Suprapubic skin (tissue), 4 donors: Measurements from ENCODE around the gene FAM117B. TPM values are rescaled to one million over a fixed set of nuclear protein-coding genes. Genes with fewer than 3 reads are reported as not detected.

ENCODE experiments used
- DNase-seq, 2 donors: peaks; one replicate each; pipeline ENCODE4 v3.0.0-alpha.2; 2019; ENCODE audit warnings: low spot score in 2 of 2
- H3K27ac ChIP-seq: fragments of 200-600 bp; sonication (generic); one replicate; pipeline ENCODE4 v1.5.1; 2019
- H3K27me3 ChIP-seq: fragments of 200-600 bp; sonication (generic); one replicate; pipeline ENCODE4 v1.5.1; 2019
- H3K36me3 ChIP-seq: fragments of 200-600 bp; sonication (generic); one replicate; pipeline ENCODE4 v1.5.1; 2019
- H3K4me1 ChIP-seq: fragments of 200-600 bp; sonication (generic); one replicate; pipeline ENCODE4 v1.5.1; 2019
- H3K4me3 ChIP-seq: fragments of 200-600 bp; sonication (generic); one replicate; pipeline ENCODE4 v1.5.1; 2019; ENCODE audit warnings: mild to moderate bottlenecking
- H3K9me3 ChIP-seq: fragments of 200-600 bp; sonication (generic); one replicate; pipeline ENCODE4 v1.5.1; 2019
- CTCF ChIP-seq, 2 donors: fragments of 200-600 bp in 1 of 2; fragments of 450-650 bp in 1 of 2; sonication (generic) in 1 of 2; IDR thresholded peaks; one replicate each; pipeline ENCODE4 v1.5.1; 2016 to 2019; ENCODE audit warnings: antibody characterized with exemption in 2 of 2, mild to moderate bottlenecking in 1 of 2, moderate library complexity in 1 of 2
- EP300 ChIP-seq: sonication (generic); formaldehyde crosslinking; IDR thresholded peaks from one replicate; pipeline ENCODE4 v1.6.1; 2017; ENCODE audit warnings: antibody characterized with exemption
- POLR2A ChIP-seq, 2 donors: fragments of 450-650 bp; IDR thresholded peaks; one replicate each; pipeline ENCODE4 v1.6.1; 2017; ENCODE audit warnings: antibody characterized with exemption in 2 of 2, mild to moderate bottlenecking in 2 of 2, moderate library complexity in 2 of 2
- POLR2AphosphoS5 ChIP-seq, 3 donors: sonication (generic); formaldehyde crosslinking; IDR thresholded peaks; one replicate each; pipeline ENCODE4 v1.6.1; 2017; ENCODE audit warnings: antibody characterized with exemption in 3 of 3
- WGBS: methylation state at CpG from one replicate; pipeline ENCODE4 v1.1.5; 2018; 5-methylcytosine and 5-hydroxymethylcytosine counted together
- total RNA-seq, 4 donors: library from RNA; depleted of rRNA; stranded (reverse); fragments of >200 nt; gene quantifications; one replicate each; pipeline ENCODE4 v1.1.0, GENCODE V29; 2016

The FAM117B gene
- total RNA-seq, 4 donors from 2014 or later = 11.2 to 40.0 (median 17.7) TPM

DNA sequence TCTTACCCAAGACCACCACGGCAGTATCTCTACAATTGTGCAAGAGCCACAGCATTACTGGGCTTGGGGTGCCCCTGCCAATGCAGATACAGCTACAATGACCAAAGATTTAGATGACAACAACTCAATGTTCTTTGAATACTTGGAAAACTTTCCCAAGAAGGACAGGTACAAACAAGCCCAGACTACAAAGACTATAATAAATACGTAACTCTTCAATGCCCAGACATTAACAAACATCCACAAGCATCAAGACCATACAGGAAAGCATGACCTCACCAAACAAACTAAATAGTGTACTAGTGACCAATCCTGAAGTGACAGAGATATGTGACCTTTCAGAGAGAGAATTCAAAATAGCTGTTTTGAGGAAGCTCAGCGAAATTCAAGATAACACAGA lies 174.0 kb downstream of the FAM117B start:
- no peaks in the 10 kb centered on the region for H3K27me3 ChIP-seq
- no peak for DNase-seq
- TF ChIP-seq POLR2AphosphoS5 (IDR thresholded peaks at IDR 0.05) (no peak), CTCF (IDR thresholded peaks at IDR 0.05) (no peak), EP300 (no peak), POLR2A (IDR thresholded peaks at IDR 0.05) (no peak)
- H3K9me3 ChIP-seq = no peaks in the 10 kb centered on the region
- H3K4me3 ChIP-seq = no peak overlapping the region
- no peak overlapping the region for H3K27ac ChIP-seq
- WGBS = 79% methylated on average over 3 of the region's 3 CpGs
- no peaks in the 10 kb centered on the region for H3K4me1 ChIP-seq
- H3K36me3 ChIP-seq = no peaks in the 10 kb centered on the region

DNA sequence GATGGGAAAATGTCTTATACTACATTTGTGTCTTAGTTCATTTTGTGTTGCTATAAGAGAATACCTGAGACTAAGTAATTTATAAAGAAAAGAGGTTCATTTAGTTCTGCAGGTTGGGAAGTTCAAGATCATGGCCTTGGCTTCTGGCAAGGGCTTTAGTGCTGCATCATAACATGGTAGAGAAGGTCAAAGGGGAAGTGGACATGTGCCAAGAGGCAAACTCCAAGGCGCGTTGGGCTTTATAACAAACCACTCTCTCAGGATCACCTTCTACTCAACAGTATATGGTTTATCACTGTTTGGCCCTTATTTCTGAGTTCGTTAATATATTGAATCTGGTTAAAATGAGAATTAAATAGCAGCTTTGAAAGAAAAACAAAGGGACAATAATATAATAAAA lies 178.6 kb downstream of the FAM117B start:
- TF ChIP-seq POLR2A (IDR thresholded peaks at IDR 0.05) (no peak), CTCF (IDR thresholded peaks at IDR 0.05) (no peak), POLR2AphosphoS5 (IDR thresholded peaks at IDR 0.05) (no peak), EP300 (no peak)
- Histone ChIP-seq H3K9me3 (no peaks in the 10 kb centered on the region), H3K4me3 (no peak overlapping the region), H3K36me3 (no peaks in the 10 kb centered on the region), H3K4me1 (peaks cover 8% of the 10 kb centered on the region), H3K27ac (no peak overlapping the region), H3K27me3 (no peaks in the 10 kb centered on the region)
- no peak for DNase-seq
- WGBS = 92% methylated on average over 3 of the region's 3 CpGs

DNA sequence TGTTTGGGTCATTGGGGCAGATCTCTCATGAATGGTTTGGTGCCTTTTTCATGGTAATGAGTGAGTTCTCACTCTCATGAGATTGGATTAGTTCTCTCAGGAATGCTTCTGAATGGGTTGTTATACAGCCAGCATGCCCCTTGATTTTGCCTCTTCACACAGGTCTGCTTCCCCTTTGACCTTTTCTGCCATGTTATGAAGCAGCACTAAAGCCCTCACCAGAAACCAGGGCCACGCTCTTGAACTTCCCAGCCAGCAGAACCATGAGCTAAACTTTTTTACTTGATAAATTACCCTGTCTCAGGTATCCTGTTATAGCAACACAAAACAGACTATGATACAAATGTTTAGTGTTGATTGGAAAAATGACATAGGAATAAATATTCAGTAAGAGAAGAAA lies 179.5 kb downstream of the FAM117B start:
- H3K36me3 ChIP-seq = no peaks in the 10 kb centered on the region
- no peak overlapping the region for H3K4me3 ChIP-seq
- WGBS = 89% methylated on average over 1 of the region's 1 CpG
- no peaks in the 10 kb centered on the region for H3K27me3 ChIP-seq
- TF ChIP-seq POLR2AphosphoS5 (IDR thresholded peaks at IDR 0.05) (no peak), EP300 (no peak), CTCF (IDR thresholded peaks at IDR 0.05) (no peak), POLR2A (IDR thresholded peaks at IDR 0.05) (no peak)
- no peak for DNase-seq
- no peaks in the 10 kb centered on the region for H3K9me3 ChIP-seq
- peaks cover 8% of the 10 kb centered on the region for H3K4me1 ChIP-seq
- no peak overlapping the region for H3K27ac ChIP-seq

DNA sequence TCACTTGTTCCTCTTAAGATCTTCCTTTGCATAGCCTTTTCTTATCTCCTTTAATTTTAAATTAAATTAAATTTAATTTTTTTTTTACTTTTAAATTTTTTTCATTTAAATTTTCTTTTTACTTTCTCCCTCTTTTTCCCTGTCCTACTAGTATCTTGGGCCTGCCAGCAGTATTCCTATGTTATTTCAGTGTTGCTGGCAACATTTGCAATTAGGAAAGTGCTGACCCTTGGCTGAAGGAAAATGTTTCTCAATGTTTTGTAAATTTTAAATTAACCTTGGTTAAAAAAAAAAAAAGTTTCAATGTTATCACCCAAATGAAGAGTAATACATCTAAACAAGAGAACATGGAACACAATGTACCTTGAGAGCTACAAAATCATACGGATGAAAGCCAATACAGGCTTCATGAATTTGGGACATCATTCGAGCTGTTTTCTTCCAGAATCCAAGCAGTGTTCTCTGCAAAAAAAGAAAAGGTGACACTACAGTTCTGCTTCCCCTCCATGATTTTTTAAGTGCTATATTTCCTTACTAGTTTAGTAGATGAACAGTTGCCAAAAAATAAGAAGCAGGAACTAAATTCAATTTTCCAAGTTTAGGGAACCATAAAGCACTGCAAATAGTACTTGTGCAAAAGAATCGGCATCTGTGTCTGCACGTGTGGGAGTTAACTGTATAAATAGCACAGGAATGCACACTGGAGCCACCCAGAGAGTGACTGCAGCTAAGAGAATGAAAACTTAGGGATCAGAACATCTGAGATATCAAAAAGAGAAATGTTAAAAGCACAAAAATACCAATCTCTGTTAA lies 181.0 kb downstream of the FAM117B start:
- TF ChIP-seq POLR2AphosphoS5 (IDR thresholded peaks at IDR 0.05) (no peak), EP300 (no peak), POLR2A (IDR thresholded peaks at IDR 0.05) (no peak), CTCF (IDR thresholded peaks at IDR 0.05) (no peak)
- Histone ChIP-seq H3K27me3 (no peaks in the 10 kb centered on the region), H3K9me3 (no peaks in the 10 kb centered on the region), H3K4me1 (peaks cover 8% of the 10 kb centered on the region), H3K4me3 (no peak overlapping the region), H3K36me3 (no peaks in the 10 kb centered on the region), H3K27ac (peak overlapping the region; percentile 54)
- DNase-seq = no peak
- WGBS = 41% methylated on average over 4 of the region's 4 CpGs

- TF ChIP-seq POLR2AphosphoS5 (IDR thresholded peaks at IDR 0.05) (no peak), EP300 (no peak), CTCF (IDR thresholded peaks at IDR 0.05) (no peak), POLR2A (IDR thresholded peaks at IDR 0.05) (no peak)
- Histone ChIP-seq H3K27ac (no peak overlapping the region), H3K4me3 (no peak overlapping the region), H3K4me1 (peaks cover 8% of the 10 kb centered on the region), H3K9me3 (no peaks in the 10 kb centered on the region), H3K27me3 (no peaks in the 10 kb centered on the region), H3K36me3 (no peaks in the 10 kb centered on the region)
- DNase-seq = no peak
- WGBS = 77% methylated on average over 1 of the region's 1 CpG
Observed at GRCh38 chr2:202817771-202818170, 183.0 kb downstream of the FAM117B start.
